Ishikawa (cell line): ENCODE measurements around the gene TMEM41B.

Experiments used
- CREB1 ChIP-seq: IDR thresholded peaks from 2 replicates; pipeline ENCODE4 v1.6.1; 2012; ENCODE audit warnings: low read depth
- EP300 ChIP-seq: IDR thresholded peaks from 2 replicates; pipeline ENCODE4 v1.6.1; 2012; ENCODE audit warnings: borderline replicate concordance
- NFIC ChIP-seq: IDR thresholded peaks from 2 replicates; pipeline ENCODE4 v1.6.1; 2012
- REST ChIP-seq: IDR thresholded peaks from 2 replicates; pipeline ENCODE4 v1.6.1; 2012; ENCODE audit warnings: low read depth, mild to moderate bottlenecking
- YY1 ChIP-seq: IDR thresholded peaks from 2 replicates; pipeline ENCODE4 v1.6.1; 2012; ENCODE audit warnings: low read depth

DNA sequence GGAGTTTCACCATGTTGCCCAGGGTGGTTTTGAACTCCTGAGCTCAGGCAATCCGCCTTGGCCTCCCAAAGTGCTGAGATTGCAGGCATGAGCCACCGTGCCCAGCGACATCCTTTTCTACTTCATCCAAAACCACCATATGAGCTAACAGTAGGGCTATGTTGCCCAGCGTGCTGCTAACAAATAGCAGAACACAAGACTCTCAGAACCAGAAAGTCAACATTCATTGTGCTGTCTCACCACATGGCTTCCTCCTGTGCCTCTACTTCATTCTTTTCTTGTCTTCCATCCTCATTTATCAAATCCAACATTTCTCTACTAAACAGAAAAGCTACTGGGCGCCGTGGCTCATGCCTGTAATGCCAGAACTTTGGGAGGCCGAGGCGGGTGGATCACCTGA, 37.2 kb downstream of the TMEM41B start:
- TF ChIP-seq CREB1 (no peak), YY1 (no peak), EP300 (no peak), REST (no peak), NFIC (no peak)
